ENCODE results near the gene GPC6. TPM values are rescaled to one million over a fixed set of nuclear protein-coding genes. Genes with fewer than 3 reads are reported as not detected.

Gene GPC6
- polyA plus RNA-seq, 1 donor from 2014 or later, result 9.0 TPM

DNA sequence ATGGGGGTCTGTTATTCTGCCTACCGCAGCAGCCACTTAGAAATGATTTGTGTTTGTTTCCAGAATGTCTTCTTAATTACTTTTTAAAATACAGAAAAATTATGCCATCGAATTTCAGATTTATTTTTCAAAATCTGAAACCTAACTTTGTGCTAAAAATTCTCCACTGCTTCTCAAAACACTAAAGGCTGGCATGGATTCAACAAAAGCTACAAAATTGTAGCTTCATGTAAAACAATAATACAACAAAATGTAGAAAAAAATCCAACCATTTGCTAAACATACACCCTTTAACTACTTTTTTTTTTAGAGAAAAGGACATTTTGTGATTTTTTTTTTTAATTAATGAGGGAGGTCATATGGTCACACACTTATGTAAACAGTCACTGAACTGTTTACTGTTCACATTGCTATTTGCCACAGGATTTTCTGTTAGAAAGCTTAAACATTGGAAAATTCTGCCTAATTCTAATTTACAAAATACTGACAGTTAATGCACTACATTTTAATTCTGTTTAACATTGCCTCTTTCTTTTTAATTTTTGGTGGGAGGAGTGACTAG is 646.3 kb downstream of the GPC6 start:
- Histone ChIP-seq H3K36me3 (ENCODE audit: insufficient read depth, low read length) (no peaks in the 10 kb centered on the region), H4K20me1 (ENCODE audit: insufficient read depth) (no peaks in the 10 kb centered on the region)

DNA sequence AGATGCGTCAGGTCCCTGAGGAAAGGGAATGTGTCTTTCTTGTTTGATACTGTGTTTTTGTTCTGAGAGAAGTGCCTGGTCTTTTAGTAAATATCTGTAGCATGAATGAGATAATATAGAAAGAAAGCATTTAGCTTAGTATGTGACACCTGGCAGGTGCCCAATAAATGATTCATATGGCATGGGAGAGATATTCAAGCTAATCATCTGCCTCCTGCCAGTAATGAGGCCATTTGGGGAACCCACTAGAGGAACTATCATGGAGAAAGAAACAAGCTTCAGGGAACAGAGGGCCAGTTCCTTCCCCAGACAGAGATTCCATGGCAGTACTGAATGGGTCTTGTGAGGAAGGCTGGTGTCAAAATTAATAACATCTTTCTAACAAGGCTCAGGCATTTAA is 648.9 kb downstream of the GPC6 start:
- TF ChIP-seq MXI1 (conservative IDR thresholded peaks at IDR 0.05; ENCODE audit: poor library complexity, severe bottlenecking), result no peak
- no peak for TF ChIP-seq RAD21 (conservative IDR thresholded peaks at IDR 0.05)
- TF ChIP-seq, protein P1, sequence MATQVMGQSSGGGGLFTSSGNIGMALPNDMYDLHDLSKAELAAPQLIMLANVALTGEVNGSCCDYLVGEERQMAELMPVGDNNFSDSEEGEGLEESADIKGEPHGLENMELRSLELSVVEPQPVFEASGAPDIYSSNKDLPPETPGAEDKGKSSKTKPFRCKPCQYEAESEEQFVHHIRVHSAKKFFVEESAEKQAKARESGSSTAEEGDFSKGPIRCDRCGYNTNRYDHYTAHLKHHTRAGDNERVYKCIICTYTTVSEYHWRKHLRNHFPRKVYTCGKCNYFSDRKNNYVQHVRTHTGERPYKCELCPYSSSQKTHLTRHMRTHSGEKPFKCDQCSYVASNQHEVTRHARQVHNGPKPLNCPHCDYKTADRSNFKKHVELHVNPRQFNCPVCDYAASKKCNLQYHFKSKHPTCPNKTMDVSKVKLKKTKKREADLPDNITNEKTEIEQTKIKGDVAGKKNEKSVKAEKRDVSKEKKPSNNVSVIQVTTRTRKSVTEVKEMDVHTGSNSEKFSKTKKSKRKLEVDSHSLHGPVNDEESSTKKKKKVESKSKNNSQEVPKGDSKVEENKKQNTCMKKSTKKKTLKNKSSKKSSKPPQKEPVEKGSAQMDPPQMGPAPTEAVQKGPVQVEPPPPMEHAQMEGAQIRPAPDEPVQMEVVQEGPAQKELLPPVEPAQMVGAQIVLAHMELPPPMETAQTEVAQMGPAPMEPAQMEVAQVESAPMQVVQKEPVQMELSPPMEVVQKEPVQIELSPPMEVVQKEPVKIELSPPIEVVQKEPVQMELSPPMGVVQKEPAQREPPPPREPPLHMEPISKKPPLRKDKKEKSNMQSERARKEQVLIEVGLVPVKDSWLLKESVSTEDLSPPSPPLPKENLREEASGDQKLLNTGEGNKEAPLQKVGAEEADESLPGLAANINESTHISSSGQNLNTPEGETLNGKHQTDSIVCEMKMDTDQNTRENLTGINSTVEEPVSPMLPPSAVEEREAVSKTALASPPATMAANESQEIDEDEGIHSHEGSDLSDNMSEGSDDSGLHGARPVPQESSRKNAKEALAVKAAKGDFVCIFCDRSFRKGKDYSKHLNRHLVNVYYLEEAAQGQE (IDR thresholded peaks at IDR 0.05; ENCODE audit: borderline replicate concordance), result no peak
- no peak for TF ChIP-seq POLR2AphosphoS5 (IDR thresholded peaks at IDR 0.05)
- TF ChIP-seq EP300 (conservative IDR thresholded peaks at IDR 0.05; ENCODE audit: poor library complexity, severe bottlenecking), result no peak
- TF ChIP-seq SMC3 (conservative IDR thresholded peaks at IDR 0.05; ENCODE audit: poor library complexity), result no peak
- TF ChIP-seq EZH2 (IDR thresholded peaks at IDR 0.05; ENCODE audit: borderline replicate concordance, insufficient read depth, low read length, poor library complexity, severe bottlenecking), result no peak
- TF ChIP-seq, protein P2, sequence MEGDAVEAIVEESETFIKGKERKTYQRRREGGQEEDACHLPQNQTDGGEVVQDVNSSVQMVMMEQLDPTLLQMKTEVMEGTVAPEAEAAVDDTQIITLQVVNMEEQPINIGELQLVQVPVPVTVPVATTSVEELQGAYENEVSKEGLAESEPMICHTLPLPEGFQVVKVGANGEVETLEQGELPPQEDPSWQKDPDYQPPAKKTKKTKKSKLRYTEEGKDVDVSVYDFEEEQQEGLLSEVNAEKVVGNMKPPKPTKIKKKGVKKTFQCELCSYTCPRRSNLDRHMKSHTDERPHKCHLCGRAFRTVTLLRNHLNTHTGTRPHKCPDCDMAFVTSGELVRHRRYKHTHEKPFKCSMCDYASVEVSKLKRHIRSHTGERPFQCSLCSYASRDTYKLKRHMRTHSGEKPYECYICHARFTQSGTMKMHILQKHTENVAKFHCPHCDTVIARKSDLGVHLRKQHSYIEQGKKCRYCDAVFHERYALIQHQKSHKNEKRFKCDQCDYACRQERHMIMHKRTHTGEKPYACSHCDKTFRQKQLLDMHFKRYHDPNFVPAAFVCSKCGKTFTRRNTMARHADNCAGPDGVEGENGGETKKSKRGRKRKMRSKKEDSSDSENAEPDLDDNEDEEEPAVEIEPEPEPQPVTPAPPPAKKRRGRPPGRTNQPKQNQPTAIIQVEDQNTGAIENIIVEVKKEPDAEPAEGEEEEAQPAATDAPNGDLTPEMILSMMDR (IDR thresholded peaks at IDR 0.05; ENCODE audit: poor library complexity, severe bottlenecking), result no peak
- TF ChIP-seq TAF1 (IDR thresholded peaks at IDR 0.05; ENCODE audit: low read depth), result no peak
- Histone ChIP-seq H3K9ac (ENCODE audit: low read length) (no peak overlapping the region), H3K36me3 (ENCODE audit: insufficient read depth, low read length) (no peaks in the 10 kb centered on the region), H3K4me2 (ENCODE audit: low read length) (no peak overlapping the region), H2AFZ (ENCODE audit: low read depth, low read length) (no peak overlapping the region), H3F3A (ENCODE audit: insufficient read depth, low read length, poor library complexity, severe bottlenecking) (no peaks in the 10 kb centered on the region), H3K27ac (ENCODE audit: low read length) (no peak overlapping the region), H3K79me2 (replicated peaks; ENCODE audit: insufficient read depth, low read length) (no peaks in the 10 kb centered on the region), H3K9me3 (ENCODE audit: low read length) (no peaks in the 10 kb centered on the region), H3K4me3 (ENCODE audit: low read length) (no peak overlapping the region), H3K9me2 (ENCODE audit: insufficient read depth, low read length) (no peaks in the 10 kb centered on the region), H4K20me1 (ENCODE audit: insufficient read depth) (no peaks in the 10 kb centered on the region), H3K27me3 (ENCODE audit: insufficient read depth, low read depth, low read length) (no peaks in the 10 kb centered on the region)

More for the DNA sequence above, 646.3 kb downstream of the GPC6 start:
- no peak overlapping the region for H2AFZ ChIP-seq (ENCODE audit: low read depth, low read length)
- no peak overlapping the region for H3K4me3 ChIP-seq (ENCODE audit: low read length)
- no peaks in the 10 kb centered on the region for H3K27me3 ChIP-seq (ENCODE audit: insufficient read depth, low read depth, low read length)
- no peak overlapping the region for H3K9ac ChIP-seq (ENCODE audit: low read length)
- no peak overlapping the region for H3K4me2 ChIP-seq (ENCODE audit: low read length)
- H3K9me3 ChIP-seq (ENCODE audit: low read length), result no peaks in the 10 kb centered on the region
- TF ChIP-seq EP300 (conservative IDR thresholded peaks at IDR 0.05; ENCODE audit: poor library complexity, severe bottlenecking) (no peak), EZH2 (IDR thresholded peaks at IDR 0.05; ENCODE audit: borderline replicate concordance, insufficient read depth, low read length, poor library complexity, severe bottlenecking) (no peak), MXI1 (conservative IDR thresholded peaks at IDR 0.05; ENCODE audit: poor library complexity, severe bottlenecking) (no peak), RAD21 (conservative IDR thresholded peaks at IDR 0.05) (no peak), POLR2AphosphoS5 (IDR thresholded peaks at IDR 0.05) (no peak), TAF1 (IDR thresholded peaks at IDR 0.05; ENCODE audit: low read depth) (no peak), SMC3 (conservative IDR thresholded peaks at IDR 0.05; ENCODE audit: poor library complexity) (no peak)
- TF ChIP-seq, protein P2 (IDR thresholded peaks at IDR 0.05; ENCODE audit: poor library complexity, severe bottlenecking), result no peak
- TF ChIP-seq, protein P1 (IDR thresholded peaks at IDR 0.05; ENCODE audit: borderline replicate concordance), result no peak
- H3K27ac ChIP-seq (ENCODE audit: low read length), result no peak overlapping the region
- no peaks in the 10 kb centered on the region for H3K9me2 ChIP-seq (ENCODE audit: insufficient read depth, low read length)
- no peaks in the 10 kb centered on the region for H3K79me2 ChIP-seq (replicated peaks; ENCODE audit: insufficient read depth, low read length)
- H3F3A ChIP-seq (ENCODE audit: insufficient read depth, low read length, poor library complexity, severe bottlenecking), result no peaks in the 10 kb centered on the region

Measured in neural cell (in vitro differentiated cells).